Cardiac muscle cell (in vitro differentiated cells and primary cell): ENCODE data around the gene CDC42BPB. TPM values are rescaled to one million over a fixed set of nuclear protein-coding genes. Genes with fewer than 3 reads are reported as not detected.
"Not testable (repeated sequence)": the region's sequence is repeated elsewhere in the genome, so short reads cannot be mapped to it uniquely, and the experiment has no call there.

ENCODE experiments used
- DNase-seq, 2 donors: peaks; one replicate each; pipeline versions ENCODE4 v3.0.0 to v3.0.0-alpha.2; 2010 to 2017; ENCODE audit warnings: low read depth in 1 of 2, low spot score in 1 of 2
- H3K27ac ChIP-seq: fragments of 200-600 bp; sonication (generic); 2 replicates; pipeline ENCODE4 v1.5.1; 2016
- H3K27me3 ChIP-seq: fragments of 200-600 bp; sonication (generic); 2 replicates; pipeline ENCODE4 v1.6.0; 2016; ENCODE audit warnings: control low read depth
- H3K36me3 ChIP-seq: fragments of 200-600 bp; sonication (generic); 2 replicates; pipeline ENCODE4 v1.5.1; 2016; ENCODE audit warnings: control low read depth
- H3K4me1 ChIP-seq: fragments of 200-600 bp; sonication (generic); 2 replicates; pipeline ENCODE4 v1.8.1; 2017; ENCODE audit warnings: low read depth, mild to moderate bottlenecking, mixed run types
- H3K4me3 ChIP-seq: fragments of 200-600 bp; sonication (generic); 2 replicates; pipeline ENCODE4 v1.5.1; 2016; ENCODE audit warnings: mild to moderate bottlenecking
- H3K9me3 ChIP-seq: fragments of 200-600 bp; sonication (generic); 2 replicates; pipeline ENCODE4 v1.5.1; 2017; ENCODE audit warnings: low read depth, mild to moderate bottlenecking, control low read depth
- polyA plus RNA-seq: library from polyadenylated mRNA; unstranded; fragments of >200 nt; fragmentation: Nextera tagmentation; extraction: Ambion mirVana; gene quantifications from 2 replicates; pipeline ENCODE4 v1.2.1, GENCODE V29; 2016
- total RNA-seq: library from RNA; depleted of rRNA; stranded (reverse); fragments of >200 nt; gene quantifications from 2 replicates; pipeline ENCODE4 v1.2.3, GENCODE V29; 2016
- TF ChIP-seq, protein P1 (sequence below): IDR thresholded peaks from 2 replicates; pipeline ENCODE4 v1.5.1; 2012; ENCODE audit warnings: low read depth, mild to moderate bottlenecking, low read length

CDC42BPB gene
- total and polyA plus RNA-seq, 2 experiments from 2014 or later = 18.9 to 91.6 TPM

DNA sequence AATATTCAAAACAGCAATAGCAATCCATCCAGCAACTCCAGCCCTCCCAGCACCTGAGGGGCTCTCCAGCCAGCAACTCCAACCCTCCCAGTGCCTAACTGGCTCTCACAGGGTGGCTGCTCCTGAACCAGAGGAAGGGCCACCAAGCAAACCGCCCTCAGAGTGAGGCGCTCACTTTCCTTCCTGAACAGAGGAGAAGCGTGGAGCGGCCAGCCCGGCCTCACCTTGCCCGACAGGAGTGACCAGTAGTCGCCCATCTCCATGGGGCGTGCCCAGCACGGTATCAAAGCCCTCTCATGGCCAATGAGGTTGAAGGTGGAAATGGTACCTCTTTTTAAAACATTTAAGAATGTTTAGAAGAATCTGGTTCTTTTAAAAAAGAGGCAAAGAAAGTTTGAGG lies 27.4 kb downstream of the CDC42BPB start:
- Histone ChIP-seq H3K4me1 (no peaks in the 10 kb centered on the region), H3K36me3 (no peaks in the 10 kb centered on the region), H3K27me3 (no peaks in the 10 kb centered on the region), H3K4me3 (no peak overlapping the region), H3K9me3 (no peaks in the 10 kb centered on the region), H3K27ac (no peak overlapping the region)
- DNase-seq = no peak
- TF ChIP-seq, protein P1, sequence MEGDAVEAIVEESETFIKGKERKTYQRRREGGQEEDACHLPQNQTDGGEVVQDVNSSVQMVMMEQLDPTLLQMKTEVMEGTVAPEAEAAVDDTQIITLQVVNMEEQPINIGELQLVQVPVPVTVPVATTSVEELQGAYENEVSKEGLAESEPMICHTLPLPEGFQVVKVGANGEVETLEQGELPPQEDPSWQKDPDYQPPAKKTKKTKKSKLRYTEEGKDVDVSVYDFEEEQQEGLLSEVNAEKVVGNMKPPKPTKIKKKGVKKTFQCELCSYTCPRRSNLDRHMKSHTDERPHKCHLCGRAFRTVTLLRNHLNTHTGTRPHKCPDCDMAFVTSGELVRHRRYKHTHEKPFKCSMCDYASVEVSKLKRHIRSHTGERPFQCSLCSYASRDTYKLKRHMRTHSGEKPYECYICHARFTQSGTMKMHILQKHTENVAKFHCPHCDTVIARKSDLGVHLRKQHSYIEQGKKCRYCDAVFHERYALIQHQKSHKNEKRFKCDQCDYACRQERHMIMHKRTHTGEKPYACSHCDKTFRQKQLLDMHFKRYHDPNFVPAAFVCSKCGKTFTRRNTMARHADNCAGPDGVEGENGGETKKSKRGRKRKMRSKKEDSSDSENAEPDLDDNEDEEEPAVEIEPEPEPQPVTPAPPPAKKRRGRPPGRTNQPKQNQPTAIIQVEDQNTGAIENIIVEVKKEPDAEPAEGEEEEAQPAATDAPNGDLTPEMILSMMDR = no peak

- no peaks in the 10 kb centered on the region for H3K36me3 ChIP-seq
- H3K4me3 ChIP-seq = no peak overlapping the region
- H3K9me3 ChIP-seq = no peaks in the 10 kb centered on the region
- TF ChIP-seq, protein P1 = no peak
- DNase-seq = no peak
- no peaks in the 10 kb centered on the region for H3K27me3 ChIP-seq
- H3K4me1 ChIP-seq = no peaks in the 10 kb centered on the region
- H3K27ac ChIP-seq = no peak overlapping the region
Observed at GRCh38 chr14:103028772-103029171, 28.6 kb downstream of the CDC42BPB start.

GRCh38 chr14:103028161-103028767 lies 29.1 kb downstream of the CDC42BPB start:
- Histone ChIP-seq H3K27me3 (no peaks in the 10 kb centered on the region), H3K4me3 (no peak overlapping the region), H3K9me3 (no peaks in the 10 kb centered on the region), H3K36me3 (no peaks in the 10 kb centered on the region), H3K4me1 (no peaks in the 10 kb centered on the region), H3K27ac (no peak overlapping the region)
- no peak for DNase-seq
- TF ChIP-seq, protein P1 = no peak

DNA sequence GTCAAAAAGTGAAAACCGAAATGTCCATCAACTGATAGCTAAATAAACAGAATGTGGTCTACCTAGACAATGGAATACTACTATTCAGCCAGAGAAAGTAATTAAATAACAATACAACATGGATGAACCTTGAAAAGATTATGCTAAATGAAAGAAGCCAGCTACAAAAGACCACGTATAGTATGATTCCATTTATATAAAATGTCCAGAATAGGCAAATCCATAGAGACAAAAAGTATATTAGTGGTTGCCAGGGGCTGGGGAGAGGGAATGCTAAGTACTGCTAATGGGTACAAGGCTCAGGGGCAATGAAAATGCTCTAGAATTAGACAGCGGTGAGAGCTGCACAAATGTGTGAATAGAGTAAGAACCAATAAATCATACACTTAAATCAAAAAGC lies 29.9 kb downstream of the CDC42BPB start:
- H3K36me3 ChIP-seq = no peaks in the 10 kb centered on the region
- no peak overlapping the region for H3K4me3 ChIP-seq
- no peaks in the 10 kb centered on the region for H3K27me3 ChIP-seq
- no peaks in the 10 kb centered on the region for H3K4me1 ChIP-seq
- no peaks in the 10 kb centered on the region for H3K9me3 ChIP-seq
- TF ChIP-seq, protein P1 = no peak
- H3K27ac ChIP-seq = no peak overlapping the region
- DNase-seq = no peak

DNA sequence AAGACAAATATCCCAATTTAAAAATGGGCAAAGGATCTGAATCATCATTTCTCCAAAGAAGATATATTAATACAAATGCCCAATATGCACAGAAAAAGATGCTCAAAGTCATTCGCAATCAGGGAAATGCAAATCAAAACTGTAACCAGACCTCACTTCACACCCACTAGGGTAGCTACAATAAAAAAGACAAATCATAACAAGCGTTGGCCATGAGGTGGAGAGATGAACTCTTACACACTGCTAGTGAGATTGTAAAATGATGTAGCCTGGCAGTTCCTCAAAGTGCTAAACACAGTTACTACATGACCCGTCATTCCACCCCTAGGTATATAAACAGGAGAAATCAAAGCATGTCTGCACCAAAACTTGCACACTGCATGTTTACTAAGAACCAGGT lies 30.4 kb downstream of the CDC42BPB start:
- H3K27me3 ChIP-seq = no peaks in the 10 kb centered on the region
- H3K9me3 ChIP-seq = no peaks in the 10 kb centered on the region
- DNase-seq = no peak
- H3K27ac ChIP-seq = no peak overlapping the region
- no peaks in the 10 kb centered on the region for H3K4me1 ChIP-seq
- TF ChIP-seq, protein P1 = no peak
- no peak overlapping the region for H3K4me3 ChIP-seq
- H3K36me3 ChIP-seq = no peaks in the 10 kb centered on the region

- H3K27ac ChIP-seq, H3K27me3 ChIP-seq, DNase-seq, H3K9me3 ChIP-seq, H3K4me1 ChIP-seq, H3K4me3 ChIP-seq, H3K36me3 ChIP-seq: not testable (repeated sequence)
Observed at GRCh38 chr14:103026196-103026595, 31.2 kb downstream of the CDC42BPB start.
